Body of pancreas (tissue), 4 donors: Measurements from ENCODE around the gene TTC38. TPM values are rescaled to one million over a fixed set of nuclear protein-coding genes. Genes with fewer than 3 reads are reported as not detected.

Experiments
- ATAC-seq: fragments of 150-250 bp; one replicate; pipeline ENCODE4 v1.9.1; 2016
- DNase-seq, 4 donors: peaks; one replicate each; pipeline ENCODE4 v3.0.0-alpha.2; 2019
- H3K27ac ChIP-seq, 4 donors: fragments of 200-600 bp; sonication (generic); 1 replicate in 3 of 4; 2 replicates in 1 of 4; pipeline versions ENCODE4 v1.5.1 to v1.6.1; 2016 to 2019; ENCODE audit warnings: mild to moderate bottlenecking in 1 of 4, mixed read lengths in 1 of 4, moderate library complexity in 1 of 4
- H3K27me3 ChIP-seq, 2 donors: fragments of 200-600 bp; sonication (generic); one replicate each; pipeline ENCODE4 v1.6.0; 2016; ENCODE audit warnings: mild to moderate bottlenecking in 1 of 2
- H3K36me3 ChIP-seq, 2 donors: fragments of 200-600 bp; sonication (generic); replicated peaks in 1 of 2; 2 replicates each; pipeline ENCODE4 v1.5.1; 2016; ENCODE audit warnings: low read depth in 2 of 2; ENCODE audit not compliant: insufficient read depth in 1 of 2
- H3K4me1 ChIP-seq: fragments of 200-600 bp; sonication (generic); one replicate; pipeline ENCODE4 v1.6.0; 2016
- H3K4me3 ChIP-seq, 2 donors: fragments of 200-600 bp; sonication (generic); 1 replicate in 1 of 2; 2 replicates in 1 of 2; pipeline ENCODE4 v1.5.1; 2016 to 2019
- H3K9me3 ChIP-seq, 3 donors: fragments of 200-600 bp; sonication (generic); 1 replicate in 2 of 3; 2 replicates in 1 of 3; pipeline ENCODE4 v1.5.1; 2016
- CTCF ChIP-seq, 7 experiments: fragments of 450-650 bp in 4 of 7; fragments of 200-600 bp in 3 of 7; sonication (generic) in 3 of 7; IDR thresholded peaks; one replicate each; pipeline ENCODE4 v1.5.1; 2016 to 2019; ENCODE audit warnings: antibody characterized with exemption in 7 of 7
- POLR2A ChIP-seq, 3 donors: fragments of 450-650 bp; IDR thresholded peaks; one replicate each; pipeline ENCODE4 v1.6.1; 2016; ENCODE audit warnings: antibody characterized with exemption in 3 of 3, mild to moderate bottlenecking in 2 of 3
- WGBS, 2 donors: methylation state at CpG; one replicate each; pipeline ENCODE4 v1.1.5; 2017; 5-methylcytosine and 5-hydroxymethylcytosine counted together
- intact Hi-C: fragments of 100-400 bp; cut with DNase I; formaldehyde crosslinking; loops from one replicate; pipeline ENCODE4 v1.15.1; 2023
- total RNA-seq, 2 donors: library from RNA; depleted of rRNA; stranded (reverse); fragments of >200 nt; gene quantifications; one replicate each; pipeline ENCODE4 v1.1.0, GENCODE V29; 2016

The TTC38 gene
- total RNA-seq, 2 donors from 2014 or later = 38.4 to 113 TPM

GRCh38 chr22:46247443-46247975 lies 20.3 kb upstream of the TTC38 start:
- Histone ChIP-seq H3K4me3 (no peak overlapping the region), H3K9me3 (no peaks in the 10 kb centered on the region), H3K4me1 (peaks cover 25% of the 10 kb centered on the region), H3K27ac (no peak overlapping the region), H3K36me3 (no peaks in the 10 kb centered on the region), H3K27me3 (no peaks in the 10 kb centered on the region)
- WGBS, 2 donors = 67 to 80% methylated on average over 1 to 2 of the region's 2 CpGs
- intact Hi-C loops = loop anchor here (10.0 kb wide), 1 partner anchor 93 kb away; the partner anchor contains the start of gene PPARA
- ATAC-seq (no peak), DNase-seq (no peak)
- TF ChIP-seq POLR2A (IDR thresholded peaks at IDR 0.05) (no peak), CTCF (IDR thresholded peaks at IDR 0.05) (no peak)

GRCh38 chr22:46250035-46250782 lies 17.6 kb upstream of the TTC38 start, which contains the start of gene CDPF1:
CDPF1 (minus strand) TSS chr22:46250293; CDS start chr22:46248284, 2,009 bp downstream.
- TF ChIP-seq CTCF (IDR thresholded peaks at IDR 0.05) (peak in 3 of 7 experiments; percentile 2 to 21 (median 9)), POLR2A (IDR thresholded peaks at IDR 0.05) (peak; percentile 71 to 81 (median 74))
- Histone ChIP-seq H3K27me3 (no peaks in the 10 kb centered on the region), H3K4me1 (peaks cover 23% of the 10 kb centered on the region), H3K9me3 (no peaks in the 10 kb centered on the region), H3K36me3 (no peaks in the 10 kb centered on the region), H3K4me3 (peak within 1 kb of the TSS; percentile 57 to 74), H3K27ac (peak within 1 kb of the TSS; percentile 59 to 87 (median 80))
- DNase-seq = peak; percentile 90 to 93 (median 91)
- peak; percentile 96 for ATAC-seq
- intact Hi-C loops = no loop called here
- WGBS, 2 donors = 1 to 3% methylated on average over 17 to 88 of the region's 89 CpGs

GRCh38 chr22:46250783-46251125 lies 17.1 kb upstream of the TTC38 start:
- intact Hi-C loops = no loop called here
- no peaks in the 10 kb centered on the region for H3K36me3 ChIP-seq
- WGBS, 2 donors = 0 to 8% methylated on average over 6 to 24 of the region's 25 CpGs
- peak; percentile 12 for ATAC-seq
- DNase-seq = peak in 1 of 4 donors; percentile 20
- no peaks in the 10 kb centered on the region for H3K9me3 ChIP-seq
- peak overlapping the region in 3 of 4 donors; percentile 76 to 87 (median 85) for H3K27ac ChIP-seq
- peaks cover 17% of the 10 kb centered on the region for H3K4me1 ChIP-seq
- TF ChIP-seq CTCF (IDR thresholded peaks at IDR 0.05) = no peak
- TF ChIP-seq POLR2A (IDR thresholded peaks at IDR 0.05) = no peak
- H3K27me3 ChIP-seq = no peaks in the 10 kb centered on the region
- peak overlapping the region; percentile 57 to 74 for H3K4me3 ChIP-seq

- H3K9me3 ChIP-seq = no peaks in the 10 kb centered on the region
- TF ChIP-seq POLR2A (IDR thresholded peaks at IDR 0.05) (no peak), CTCF (IDR thresholded peaks at IDR 0.05) (no peak)
- intact Hi-C loops = no loop called here
- no peak overlapping the region for H3K4me3 ChIP-seq
- no peak for DNase-seq
- WGBS, 2 donors = 79 to 85% methylated on average over 7 of the region's 7 CpGs
- no peak for ATAC-seq
- H3K27ac ChIP-seq = peak overlapping the region in 1 of 4 donors; percentile 85
- H3K36me3 ChIP-seq = no peaks in the 10 kb centered on the region
- peaks cover 15% of the 10 kb centered on the region for H3K4me1 ChIP-seq
- H3K27me3 ChIP-seq = no peaks in the 10 kb centered on the region
Measured at GRCh38 chr22:46251266-46251665, 16.5 kb upstream of the TTC38 start.
